K562 (cell line): ENCODE results near the gene THEM5. TPM values are rescaled to one million over a fixed set of nuclear protein-coding genes. Genes with fewer than 3 reads are reported as not detected.

Experiments used
- ATAC-seq: fragments of 200-7000 bp; cut with Tn5 transposase; 3 replicates; pipeline ENCODE4 v1.9.1; 2020; ENCODE audit warnings: moderate library complexity
- BruUV-seq: library from RNA; stranded (reverse); fragments of 400-500 nt; replicated peaks from 2 replicates; lab custom pipeline; 2021; lab: Mats Ljungman, UMichigan
- CTCF ChIA-PET: fragments of 300-600 bp; formaldehyde crosslinking; extraction: SDS; loops from one replicate; lab custom pipeline; 2021; ENCODE audit warnings: low intra/inter-chr PET ratio; lab: Yijun Ruan, JAX
- POLR2A ChIA-PET: fragments of 300-600, 350-650 bp; sonication (Branson Sonifier 250); formaldehyde crosslinking; extraction: SDS; loops from one replicate; lab custom pipeline; 2021; ENCODE audit warnings: antibody characterized with exemption, inconsistent platforms; lab: Yijun Ruan, JAX
- DNase-seq, 4 experiments: peaks; one replicate each; pipeline versions ENCODE4 v3.0.0 to v3.0.0-alpha.2; 2011 to 2018; ENCODE audit warnings: low spot score in 3 of 4, mixed read lengths in 3 of 4; ENCODE audit errors: extremely low read depth in 1 of 4
- FAIRE-seq: peaks from 2 replicates; lab custom pipeline; 2011; peaks lifted over from hg19 to GRCh38; lab: Jason Lieb, UNC
- H2AFZ ChIP-seq: 2 replicates; pipeline ENCODE4 v1.6.0; 2011; ENCODE audit warnings: low read depth, low read length, control low read depth, inconsistent platforms
- H3K27ac ChIP-seq: fragments of 200-600 bp; 3 replicates; pipeline ENCODE4 v1.8.0; 2011; ENCODE audit warnings: low read depth, mild to moderate bottlenecking, control low read depth, inconsistent platforms, low read length, moderate library complexity, mixed read lengths; ENCODE audit errors: extremely low read depth
- H3K27me3 ChIP-seq, 2 experiments: fragments of 300-600 bp in 1 of 2; 2 replicates in 1 of 2; 3 replicates in 1 of 2; pipeline versions ENCODE4 v1.6.0 to v1.8.0; 2011; ENCODE audit warnings: inconsistent platforms in 2 of 2, low read length in 2 of 2, mild to moderate bottlenecking in 1 of 2, mixed read lengths in 1 of 2, moderate library complexity in 1 of 2; ENCODE audit not compliant: control insufficient read depth in 2 of 2, insufficient read depth in 2 of 2
- H3K36me3 ChIP-seq: fragments of 300-600 bp; 3 replicates; pipeline ENCODE4 v1.8.0; 2011; ENCODE audit warnings: mild to moderate bottlenecking, low read length, inconsistent platforms; ENCODE audit not compliant: control insufficient read depth, insufficient read depth
- H3K4me1 ChIP-seq, 2 experiments: fragments of 200-600 bp in 1 of 2; replicated peaks in 1 of 2; 2 replicates in 1 of 2; 3 replicates in 1 of 2; pipeline versions ENCODE4 v1.5.1 to v1.8.0; 2011; ENCODE audit warnings: inconsistent platforms in 2 of 2, low read length in 2 of 2, mild to moderate bottlenecking in 1 of 2, mixed read lengths in 1 of 2, moderate library complexity in 1 of 2; ENCODE audit not compliant: control insufficient read depth in 2 of 2, insufficient read depth in 2 of 2
- H3K4me2 ChIP-seq: 2 replicates; pipeline ENCODE4 v1.6.1; 2011; ENCODE audit warnings: low read length, control low read depth, inconsistent platforms, mixed read lengths; ENCODE audit not compliant: insufficient read depth
- H3K4me3 ChIP-seq: fragments of 200-600 bp; sonication (generic), shearing (Covaris generic); 2 replicates; pipeline ENCODE4 v1.5.1; 2016; ENCODE audit warnings: control low read depth, inconsistent platforms
- H3K79me2 ChIP-seq: fragments of 200-600 bp; 3 replicates; pipeline ENCODE4 v1.8.0; 2011; ENCODE audit warnings: low read length, inconsistent platforms; ENCODE audit not compliant: control insufficient read depth, insufficient read depth
- H3K9ac ChIP-seq, 2 experiments: 2 replicates each; pipeline versions ENCODE4 v1.6.0 to v1.6.1; 2011; ENCODE audit warnings: low read depth in 2 of 2, low read length in 2 of 2, control low read depth in 1 of 2, inconsistent platforms in 1 of 2, mild to moderate bottlenecking in 1 of 2, mixed read lengths in 1 of 2; ENCODE audit not compliant: insufficient read depth in 1 of 2
- H3K9me1 ChIP-seq: one replicate; pipeline ENCODE4 v1.6.0; 2011; ENCODE audit warnings: inconsistent platforms, mild to moderate bottlenecking, low read length, moderate library complexity; ENCODE audit not compliant: control insufficient read depth, insufficient read depth
- H3K9me3 ChIP-seq: replicated peaks from 2 replicates; pipeline ENCODE4 v1.5.1; 2011; ENCODE audit warnings: low read depth, low read length, inconsistent platforms; ENCODE audit not compliant: control insufficient read depth, insufficient read depth
- H4K20me1 ChIP-seq: replicated peaks from 2 replicates; pipeline ENCODE4 v1.6.1; 2011; ENCODE audit warnings: low read length, inconsistent platforms, mixed read lengths; ENCODE audit not compliant: control insufficient read depth, insufficient read depth
- CREB1 ChIP-seq, 2 experiments: sonication (generic) in 1 of 2; formaldehyde crosslinking in 1 of 2; IDR thresholded peaks; 2 replicates each; pipeline versions ENCODE4 v1.6.1 to v1.8.0; 2012 to 2022; ENCODE audit warnings: inconsistent platforms in 1 of 2, mild to moderate bottlenecking in 1 of 2, missing genetic modification reagents in 1 of 2, moderate library complexity in 1 of 2
- GATA2 ChIP-seq: sonication (generic); formaldehyde crosslinking; IDR thresholded peaks from 2 replicates; pipeline ENCODE4 v1.4.0; 2020; ENCODE audit warnings: mild to moderate bottlenecking, missing genetic modification reagents
- JUNB ChIP-seq: fragments of 450-650 bp; formaldehyde crosslinking; conservative IDR thresholded peaks from 2 replicates; pipeline ENCODE4 v1.4.0; 2020; ENCODE audit warnings: mild to moderate bottlenecking
- KAT2B ChIP-seq: IDR thresholded peaks from one replicate; pipeline ENCODE4 v1.6.1; 2012; ENCODE audit warnings: low read depth, mild to moderate bottlenecking, control low read depth, inconsistent platforms, low read length, moderate library complexity
- NBN ChIP-seq: fragments of 450-650 bp; IDR thresholded peaks from 2 replicates; pipeline ENCODE4 v1.6.1; 2016; ENCODE audit warnings: low read depth, mild to moderate bottlenecking
- NFIX ChIP-seq: fragments of 250-450 bp; sonication (Bioruptor Pico); IDR thresholded peaks from 2 replicates; pipeline ENCODE4 v1.4.0; 2020; ENCODE audit warnings: low read depth, mild to moderate bottlenecking, moderate library complexity
- NFRKB ChIP-seq: fragments of 450-650 bp; IDR thresholded peaks from 2 replicates; pipeline ENCODE4 v1.6.1; 2016; ENCODE audit warnings: low read depth
- RAD51 ChIP-seq: fragments of 450-650 bp; IDR thresholded peaks from 2 replicates; pipeline ENCODE4 v1.7.1; 2016; ENCODE audit warnings: low read depth, mild to moderate bottlenecking, borderline replicate concordance
- STAG1 ChIP-seq: sonication (generic); formaldehyde crosslinking; IDR thresholded peaks from 2 replicates; pipeline ENCODE4 v1.5.0; 2020; ENCODE audit warnings: missing genetic modification reagents, borderline replicate concordance
- TAL1 ChIP-seq: fragments of 450-650 bp; IDR thresholded peaks from 2 replicates; pipeline ENCODE4 v1.6.1; 2016; ENCODE audit warnings: mild to moderate bottlenecking
- TBP ChIP-seq: optimal IDR thresholded peaks from 2 replicates; pipeline ENCODE3; 2011; ENCODE audit warnings: low read depth, low read length, improper control_type of control experiment
- ZC3H8 ChIP-seq: fragments of 450-650 bp; IDR thresholded peaks from 2 replicates; pipeline ENCODE4 v1.6.1; 2017
- ZNF175 ChIP-seq: fragments of 200-800 bp; sonication (Bioruptor generic); IDR thresholded peaks from 2 replicates; pipeline ENCODE4 v1.6.1; 2016; ENCODE audit warnings: low read depth, mild to moderate bottlenecking, missing genetic modification characterization, missing compliant biosample characterization
- ZNF79 ChIP-seq: fragments of 250-450 bp; sonication (Bioruptor Pico); IDR thresholded peaks from 2 replicates; pipeline ENCODE4 v1.4.0; 2020; ENCODE audit warnings: low read depth, mild to moderate bottlenecking, moderate library complexity
- WGBS: fragments of 100-300 bp; shearing (Covaris generic); methylation state at CpG from one replicate; pipeline ENCODE4 v1.1.6; 2016; ENCODE audit warnings: low coverage, mixed read lengths; ENCODE audit not compliant: insufficient coverage; ENCODE audit errors: missing lambda C conversion rate; 5-methylcytosine and 5-hydroxymethylcytosine counted together
- in situ Hi-C: fragments of 300-500 bp; cut with MboI; formaldehyde crosslinking; loops from 4 replicates; pipeline ENCODE4 v1.15.0; 2018; ENCODE audit warnings: inconsistent platforms, mixed read lengths
- intact Hi-C: fragments of 100-400 bp; cut with micrococcal nuclease; formaldehyde crosslinking; loops from 2 replicates; pipeline ENCODE4 v1.14.2; 2022
- polyA plus RNA-seq, 8 experiments: library from polyadenylated mRNA; depleted of rRNA in 4 of 8; stranded (reverse) in 5 of 8; unstranded in 3 of 8; fragments of >200 nt; fragmentation: Nextera tagmentation in 2 of 8; fragmentation: Illumina TruSeq in 1 of 8; extraction: Ambion mirVana in 2 of 8; extraction: Trizol in 1 of 8; gene quantifications; 2 replicates each; pipeline versions ENCODE4 v1.2.1 to v1.2.3, GENCODE V29; 2011 to 2014; ENCODE audit warnings: inconsistent platforms in 1 of 8, missing spikeins in 1 of 8
- total RNA-seq, 7 experiments: library from RNA; depleted of rRNA in 6 of 7; stranded (reverse); fragments of >200 nt in 6 of 7; fragmentation: Illumina TruSeq in 2 of 7; extraction: Trizol in 2 of 7; gene quantifications; 2 replicates each; pipeline versions ENCODE4 v1.2.1 to v1.2.3, GENCODE V29; 2011 to 2021; ENCODE audit warnings: low replicate concordance in 1 of 7
- TF ChIP-seq, protein P1 (sequence below): fragments of 450-650 bp; IDR thresholded peaks from 2 replicates; pipeline ENCODE4 v1.6.1; 2017; ENCODE audit warnings: mild to moderate bottlenecking, moderate library complexity
- TF ChIP-seq, protein P2 (sequence below): sonication (generic); formaldehyde crosslinking; IDR thresholded peaks from 2 replicates; pipeline ENCODE4 v1.8.0; 2022; ENCODE audit warnings: missing genetic modification reagents, mild to moderate bottlenecking, borderline replicate concordance
- TF ChIP-seq, protein P3 (sequence below), 2 experiments: IDR thresholded peaks; 2 replicates each; pipeline ENCODE4 v1.6.1; 2012; ENCODE audit warnings: improper control_type of control experiment in 2 of 2, low read depth in 2 of 2, low read length in 2 of 2, borderline replicate concordance in 1 of 2

Gene THEM5
- total and polyA plus RNA-seq, 9 of the 15 experiments (the other 6 are each of a cell fraction or from before 2014, with no cell fraction given), result not detected

DNA sequence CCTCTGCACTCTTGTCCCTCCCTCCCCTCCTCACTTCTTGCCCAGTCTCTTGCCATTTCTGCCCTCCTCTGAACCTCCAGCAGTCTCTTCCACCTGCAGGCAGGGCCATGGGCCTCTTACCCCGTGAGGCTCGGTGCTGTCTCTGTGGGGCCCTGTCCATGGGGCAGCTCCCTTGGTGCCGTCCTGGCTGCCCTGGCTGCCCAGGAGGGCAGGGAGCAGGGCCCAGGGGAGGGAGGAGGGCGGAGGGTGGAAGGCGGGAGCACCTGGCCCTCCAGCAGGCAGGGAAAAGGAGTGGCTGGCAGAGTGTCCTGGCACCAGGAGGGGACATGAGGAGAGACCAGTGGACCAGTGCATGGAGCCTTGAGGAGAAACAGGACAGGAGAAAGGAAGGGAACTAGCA is 21.9 kb downstream of the THEM5 start, which contains the start of gene RORC:
Gene RORC, minus strand, starts transcription at position 198 of the 400 bp plus-strand sequence. Its CDS starts 38 bp downstream, at position 160.
- H2AFZ ChIP-seq, result peak within 1 kb of the TSS; percentile 67; the same call in 1 of the 2 replicates
- H3K9me3 ChIP-seq, result no peaks in the 10 kb centered on the region
- no peak for DNase-seq
- peaks cover 5 to 27% of the 10 kb centered on the region in 2 experiments for H3K4me1 ChIP-seq
- intact Hi-C loops, result no loop called here
- in situ Hi-C loops, result loop anchor here (5.0 kb wide), 1 partner anchor 134 kb away; no protein-coding TSS in a partner anchor
- H3K27ac ChIP-seq, result no peak within 1 kb of the TSS
- H3K9ac ChIP-seq, result peak within 1 kb of the TSS in 1 of 2 experiments; percentile 85; a peak in 2 of 4 replicates
- BruUV-seq, result no TSS peak
- ATAC-seq, result no peak
- no peak for TF ChIP-seq TBP
- no peak for TF ChIP-seq RAD51
- no peak for TF ChIP-seq KAT2B
- no peak for TF ChIP-seq CREB1 (IDR thresholded peaks at IDR 0.05)
- no peak for TF ChIP-seq CREB1 (CRISPR knock-in tag; IDR thresholded peaks at IDR 0.05)
- TF ChIP-seq NFRKB, result no peak
- no peak for TF ChIP-seq ZNF79 (CRISPR knock-in tag)
- no peak for TF ChIP-seq ZC3H8
- no peak for TF ChIP-seq JUNB (CRISPR knock-in tag)
- TF ChIP-seq ZNF175 (CRISPR knock-in tag), result no peak
- no peak for TF ChIP-seq STAG1 (CRISPR knock-in tag)
- no peak for TF ChIP-seq NFIX (CRISPR knock-in tag)
- TF ChIP-seq GATA2 (CRISPR knock-in tag), result no peak
- TF ChIP-seq NBN, result no peak
- TF ChIP-seq, protein P1, sequence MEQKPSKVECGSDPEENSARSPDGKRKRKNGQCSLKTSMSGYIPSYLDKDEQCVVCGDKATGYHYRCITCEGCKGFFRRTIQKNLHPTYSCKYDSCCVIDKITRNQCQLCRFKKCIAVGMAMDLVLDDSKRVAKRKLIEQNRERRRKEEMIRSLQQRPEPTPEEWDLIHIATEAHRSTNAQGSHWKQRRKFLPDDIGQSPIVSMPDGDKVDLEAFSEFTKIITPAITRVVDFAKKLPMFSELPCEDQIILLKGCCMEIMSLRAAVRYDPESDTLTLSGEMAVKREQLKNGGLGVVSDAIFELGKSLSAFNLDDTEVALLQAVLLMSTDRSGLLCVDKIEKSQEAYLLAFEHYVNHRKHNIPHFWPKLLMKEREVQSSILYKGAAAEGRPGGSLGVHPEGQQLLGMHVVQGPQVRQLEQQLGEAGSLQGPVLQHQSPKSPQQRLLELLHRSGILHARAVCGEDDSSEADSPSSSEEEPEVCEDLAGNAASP, result no peak
- no peak for TF ChIP-seq TAL1
- TF ChIP-seq, protein P2, sequence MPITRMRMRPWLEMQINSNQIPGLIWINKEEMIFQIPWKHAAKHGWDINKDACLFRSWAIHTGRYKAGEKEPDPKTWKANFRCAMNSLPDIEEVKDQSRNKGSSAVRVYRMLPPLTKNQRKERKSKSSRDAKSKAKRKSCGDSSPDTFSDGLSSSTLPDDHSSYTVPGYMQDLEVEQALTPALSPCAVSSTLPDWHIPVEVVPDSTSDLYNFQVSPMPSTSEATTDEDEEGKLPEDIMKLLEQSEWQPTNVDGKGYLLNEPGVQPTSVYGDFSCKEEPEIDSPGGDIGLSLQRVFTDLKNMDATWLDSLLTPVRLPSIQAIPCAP (CRISPR knock-in tag), result no peak
- TF ChIP-seq, protein P3, sequence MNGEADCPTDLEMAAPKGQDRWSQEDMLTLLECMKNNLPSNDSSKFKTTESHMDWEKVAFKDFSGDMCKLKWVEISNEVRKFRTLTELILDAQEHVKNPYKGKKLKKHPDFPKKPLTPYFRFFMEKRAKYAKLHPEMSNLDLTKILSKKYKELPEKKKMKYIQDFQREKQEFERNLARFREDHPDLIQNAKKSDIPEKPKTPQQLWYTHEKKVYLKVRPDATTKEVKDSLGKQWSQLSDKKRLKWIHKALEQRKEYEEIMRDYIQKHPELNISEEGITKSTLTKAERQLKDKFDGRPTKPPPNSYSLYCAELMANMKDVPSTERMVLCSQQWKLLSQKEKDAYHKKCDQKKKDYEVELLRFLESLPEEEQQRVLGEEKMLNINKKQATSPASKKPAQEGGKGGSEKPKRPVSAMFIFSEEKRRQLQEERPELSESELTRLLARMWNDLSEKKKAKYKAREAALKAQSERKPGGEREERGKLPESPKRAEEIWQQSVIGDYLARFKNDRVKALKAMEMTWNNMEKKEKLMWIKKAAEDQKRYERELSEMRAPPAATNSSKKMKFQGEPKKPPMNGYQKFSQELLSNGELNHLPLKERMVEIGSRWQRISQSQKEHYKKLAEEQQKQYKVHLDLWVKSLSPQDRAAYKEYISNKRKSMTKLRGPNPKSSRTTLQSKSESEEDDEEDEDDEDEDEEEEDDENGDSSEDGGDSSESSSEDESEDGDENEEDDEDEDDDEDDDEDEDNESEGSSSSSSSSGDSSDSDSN (IDR thresholded peaks at IDR 0.05; ENCODE audit: borderline replicate concordance in 1 of 2, low read depth in 2 of 2, low read length in 2 of 2), result no peak
- TF ChIP-seq, all 486 proteins: peak for 0
- no peak for FAIRE-seq
- Histone ChIP-seq H3K36me3 (no peaks in the 10 kb centered on the region), H3K27me3 (no peaks in the 10 kb centered on the region; a peak in 2 of 5 replicates), H3K79me2 (no peaks in the 10 kb centered on the region), H3K4me3 (no peak within 1 kb of the TSS), H3K9me1 (peaks cover 3% of the 10 kb centered on the region), H4K20me1 (no peaks in the 10 kb centered on the region), H3K4me2 (peak within 1 kb of the TSS; percentile 49)
- ChIA-PET POLR2A (interaction anchor here (0.5 kb wide), 1 partner anchor 252 kb away, joined by 3 read pairs; no protein-coding TSS in a partner anchor), CTCF (no interaction called here)
- WGBS, result 33% methylated on average over 5 of the region's 5 CpGs
